Activated T-cell treated with anti-CD3 and anti-CD28 coated beads, Interleukin-2, amount 50 U/mL, for 72 hours (primary cell): ENCODE data around the gene DEPP1. TPM values are rescaled to one million over a fixed set of nuclear protein-coding genes. Genes with fewer than 3 reads are reported as not detected.

ENCODE experiments used
- ATAC-seq, 2 donors: fragments of 150-1000 bp; cut with Tn5 transposase; replicated peaks in 1 of 2; 2 replicates each; pipeline ENCODE4 v1.10.0; 2021; ENCODE audit warnings: moderate library complexity in 2 of 2, mild to moderate bottlenecking in 1 of 2
- DNase-seq, 2 donors: peaks; one replicate each; pipeline ENCODE4 v3.0.0; 2021 to 2022; ENCODE audit warnings: mixed read lengths in 1 of 2
- H3K27ac Mint-ChIP-seq: one replicate; pipeline ENCODE4 v1.8.0; 2022; ENCODE audit warnings: mild to moderate bottlenecking, moderate library complexity, mixed read lengths
- H3K27me3 Mint-ChIP-seq: one replicate; pipeline ENCODE4 v1.8.0; 2022; ENCODE audit warnings: low read depth, mixed read lengths
- H3K36me3 Mint-ChIP-seq, 2 donors: one replicate each; pipeline ENCODE4 v1.8.0; 2022; ENCODE audit warnings: mixed read lengths in 2 of 2, mild to moderate bottlenecking in 1 of 2; ENCODE audit not compliant: insufficient read depth in 2 of 2
- H3K4me1 Mint-ChIP-seq: one replicate; pipeline ENCODE4 v1.8.0; 2022; ENCODE audit warnings: low read depth, mixed read lengths
- H3K4me3 Mint-ChIP-seq, 2 donors: one replicate each; pipeline ENCODE4 v1.8.0; 2022; ENCODE audit warnings: mild to moderate bottlenecking in 2 of 2, mixed read lengths in 2 of 2, moderate library complexity in 2 of 2
- H3K9me3 Mint-ChIP-seq, 2 donors: one replicate each; pipeline ENCODE4 v1.8.0; 2022; ENCODE audit warnings: mixed read lengths in 2 of 2
- total RNA-seq, 2 donors: library from RNA; stranded (reverse); gene quantifications; one replicate each; pipeline ENCODE4 v1.2.3, GENCODE V29; 2022

DEPP1 gene
- total RNA-seq, 2 donors from 2014 or later = 0.23 to 1.4 TPM

GRCh38 chr10:44990965-44991364 is 12.4 kb upstream of the DEPP1 start:
- DNase-seq (no peak), ATAC-seq (no peak)
- Mint-ChIP-seq H3K27ac (no peak overlapping the region), H3K27me3 (peaks cover 6% of the 10 kb centered on the region), H3K36me3 (no peaks in the 10 kb centered on the region), H3K9me3 (no peaks in the 10 kb centered on the region), H3K4me3 (no peak overlapping the region), H3K4me1 (peaks cover 13% of the 10 kb centered on the region)

DNA sequence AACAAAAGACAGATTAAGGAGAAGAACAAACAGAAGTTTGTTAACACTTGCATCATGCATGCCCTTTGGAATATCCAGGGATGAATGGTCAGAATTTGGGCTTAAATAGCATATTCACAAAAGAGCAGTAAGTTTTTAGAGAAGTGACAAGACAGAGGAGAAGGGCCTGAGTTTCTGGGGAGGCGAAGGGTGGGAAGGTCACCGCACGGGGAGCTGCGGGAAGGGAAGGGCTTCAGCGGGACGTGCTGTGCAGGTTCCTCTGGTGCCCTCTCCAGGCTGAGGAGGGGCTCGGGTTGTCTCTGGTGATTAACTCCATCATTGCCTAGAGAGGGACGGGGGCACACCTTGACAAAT is 11.7 kb upstream of the DEPP1 start:
- Mint-ChIP-seq H3K36me3 (no peaks in the 10 kb centered on the region), H3K27me3 (peaks cover 6% of the 10 kb centered on the region), H3K4me3 (no peak overlapping the region), H3K4me1 (peaks cover 7% of the 10 kb centered on the region), H3K9me3 (no peaks in the 10 kb centered on the region), H3K27ac (no peak overlapping the region)
- DNase-seq (no peak), ATAC-seq (no peak)

GRCh38 chr10:44989597-44990301 is 11.1 kb upstream of the DEPP1 start:
- Mint-ChIP-seq H3K4me1 (peaks cover 1% of the 10 kb centered on the region), H3K9me3 (no peaks in the 10 kb centered on the region), H3K27ac (no peak overlapping the region), H3K27me3 (peaks cover 6% of the 10 kb centered on the region), H3K4me3 (no peak overlapping the region), H3K36me3 (no peaks in the 10 kb centered on the region)
- no peak for DNase-seq
- no peak for ATAC-seq

DNA sequence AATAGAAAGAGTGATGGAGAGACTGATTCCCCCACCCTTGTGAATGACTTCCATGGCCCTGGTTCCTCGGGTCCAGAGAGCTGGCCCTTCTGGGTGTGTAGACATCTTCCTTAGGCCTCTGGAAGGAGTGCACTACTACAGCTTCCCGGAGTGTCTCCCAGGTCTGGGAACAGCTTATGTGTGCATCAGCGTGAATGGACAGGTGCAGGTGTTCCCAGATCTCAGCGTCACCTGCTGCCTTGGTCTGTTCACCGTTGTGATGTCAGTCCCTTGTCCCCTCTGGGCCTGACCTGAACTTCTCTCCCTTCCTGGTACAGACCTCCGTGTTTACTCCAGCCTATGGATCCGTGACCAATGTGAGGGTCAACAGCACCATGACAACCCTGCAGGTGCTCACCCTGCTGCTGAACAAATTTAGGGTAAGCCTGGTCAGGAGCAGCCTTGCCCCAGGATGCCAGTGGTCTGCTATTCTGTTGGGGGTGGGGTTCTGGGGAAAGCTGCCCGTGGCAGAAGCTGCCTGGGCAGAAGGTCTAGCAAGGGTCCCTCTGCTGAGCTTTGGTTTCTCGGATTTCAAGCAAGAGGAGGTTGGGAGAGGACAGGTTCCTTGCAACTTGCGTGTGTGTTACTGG is 10.5 kb upstream of the DEPP1 start:
- DNase-seq (no peak), ATAC-seq (no peak)
- Mint-ChIP-seq H3K4me3 (no peak overlapping the region), H3K36me3 (no peaks in the 10 kb centered on the region), H3K4me1 (no peaks in the 10 kb centered on the region), H3K27me3 (peaks cover 6% of the 10 kb centered on the region), H3K9me3 (no peaks in the 10 kb centered on the region), H3K27ac (no peak overlapping the region)

DNA sequence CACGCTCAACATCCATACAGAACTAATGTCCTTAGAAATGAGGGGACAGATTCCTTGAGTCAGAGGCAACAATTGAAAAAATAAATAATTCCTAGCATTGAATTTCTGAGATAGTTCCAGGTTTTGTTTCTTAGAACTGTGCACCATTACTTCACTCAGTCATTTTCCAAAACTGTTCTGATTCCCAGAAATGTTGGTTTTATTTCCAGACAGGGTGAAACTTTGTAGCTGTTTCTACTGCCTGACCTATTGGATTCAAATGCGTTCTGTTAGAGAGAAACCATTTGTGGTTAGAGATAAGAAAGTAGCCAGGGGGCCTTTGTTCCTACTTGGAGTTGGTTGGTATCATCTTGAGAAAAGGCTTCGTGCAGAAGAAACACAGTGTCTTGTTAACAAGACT is 8.1 kb upstream of the DEPP1 start:
- Mint-ChIP-seq H3K36me3 (no peaks in the 10 kb centered on the region), H3K27ac (no peak overlapping the region), H3K27me3 (peaks cover 6% of the 10 kb centered on the region), H3K4me3 (no peak overlapping the region), H3K4me1 (no peaks in the 10 kb centered on the region), H3K9me3 (no peaks in the 10 kb centered on the region)
- DNase-seq (no peak), ATAC-seq (no peak)

DNA sequence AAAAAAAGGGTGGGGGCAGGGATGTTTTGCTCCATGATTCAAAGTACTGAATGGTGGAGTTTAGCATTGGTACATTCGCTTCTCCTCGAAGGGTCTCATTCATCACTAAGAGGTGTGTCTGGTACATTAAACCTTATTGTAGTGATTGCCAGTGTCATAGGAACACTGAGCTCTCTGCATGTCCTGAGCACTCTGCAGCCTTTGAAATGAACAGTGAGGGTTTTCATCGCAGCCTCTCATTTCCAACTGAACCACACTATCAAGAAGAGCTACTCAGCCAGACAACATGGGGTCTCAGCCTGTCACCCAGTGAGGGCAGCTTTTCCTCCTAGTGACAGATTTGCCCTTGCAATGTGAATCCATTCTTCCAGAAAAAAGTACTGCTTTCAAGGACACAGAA is 7.6 kb upstream of the DEPP1 start:
- no peak for DNase-seq
- Mint-ChIP-seq H3K27me3 (peaks cover 6% of the 10 kb centered on the region), H3K36me3 (no peaks in the 10 kb centered on the region)

DNA sequence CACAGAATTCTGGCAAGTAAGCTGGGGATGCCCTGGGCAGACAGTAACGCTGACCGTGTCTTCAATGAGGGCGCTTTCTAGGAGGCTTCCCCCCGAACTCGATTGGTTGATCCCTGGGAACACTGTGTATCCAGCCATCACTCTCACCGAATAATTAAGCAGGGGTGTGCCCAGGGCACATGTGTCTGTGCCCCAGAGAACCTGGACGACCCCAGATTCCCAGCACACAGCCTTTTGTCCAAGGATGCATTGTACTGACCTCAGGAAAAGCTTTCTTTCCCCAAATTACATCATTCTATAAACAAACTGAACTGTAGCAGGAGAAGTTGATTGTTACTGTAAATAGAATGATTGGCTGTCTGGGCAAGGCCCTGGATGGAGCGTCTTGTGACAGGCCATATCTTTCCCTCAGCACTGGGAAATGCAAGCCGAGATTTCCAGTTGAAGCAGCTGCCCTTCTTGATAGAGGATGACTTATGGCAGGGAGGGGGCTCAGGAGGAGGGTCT is 6.6 kb upstream of the DEPP1 start:
- Mint-ChIP-seq H3K27ac (no peak overlapping the region), H3K4me3 (no peak overlapping the region)
- ATAC-seq = no peak

More for the DNA sequence above, 7.6 kb upstream of the DEPP1 start:
- H3K9me3 Mint-ChIP-seq = no peaks in the 10 kb centered on the region
- H3K4me3 Mint-ChIP-seq = no peak overlapping the region
- ATAC-seq = no peak
- no peaks in the 10 kb centered on the region for H3K4me1 Mint-ChIP-seq
- no peak overlapping the region for H3K27ac Mint-ChIP-seq

DNA sequence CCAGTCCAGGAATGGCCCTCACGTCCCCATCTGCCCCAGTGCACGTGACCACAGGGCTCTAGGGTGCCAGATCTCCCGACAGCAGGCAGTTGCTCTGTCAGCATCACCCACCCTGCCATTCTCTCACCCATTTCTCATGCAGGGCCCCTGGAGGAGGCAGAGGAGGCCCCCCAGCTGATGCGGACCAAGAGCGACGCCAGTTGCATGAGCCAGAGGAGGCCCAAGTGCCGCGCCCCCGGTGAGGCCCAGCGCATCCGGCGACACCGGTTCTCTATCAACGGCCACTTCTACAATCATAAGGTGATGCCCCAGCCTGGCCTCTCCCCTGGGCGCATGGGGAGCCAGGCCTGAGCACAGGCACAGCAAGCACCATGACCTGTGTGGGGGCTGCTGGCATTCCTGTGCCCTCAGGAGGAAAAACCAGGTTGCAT is 6.1 kb upstream of the DEPP1 start:
- no peaks in the 10 kb centered on the region for H3K36me3 Mint-ChIP-seq
- no peaks in the 10 kb centered on the region for H3K27me3 Mint-ChIP-seq
- no peak overlapping the region for H3K4me3 Mint-ChIP-seq
- H3K27ac Mint-ChIP-seq = no peak overlapping the region
- no peak for ATAC-seq
- no peaks in the 10 kb centered on the region for H3K4me1 Mint-ChIP-seq
- no peak for DNase-seq
- H3K9me3 Mint-ChIP-seq = no peaks in the 10 kb centered on the region

More for the DNA sequence above, 6.6 kb upstream of the DEPP1 start:
- no peak for DNase-seq
- Mint-ChIP-seq H3K4me1 (no peaks in the 10 kb centered on the region), H3K36me3 (no peaks in the 10 kb centered on the region), H3K9me3 (no peaks in the 10 kb centered on the region), H3K27me3 (peaks cover 3% of the 10 kb centered on the region)

DNA sequence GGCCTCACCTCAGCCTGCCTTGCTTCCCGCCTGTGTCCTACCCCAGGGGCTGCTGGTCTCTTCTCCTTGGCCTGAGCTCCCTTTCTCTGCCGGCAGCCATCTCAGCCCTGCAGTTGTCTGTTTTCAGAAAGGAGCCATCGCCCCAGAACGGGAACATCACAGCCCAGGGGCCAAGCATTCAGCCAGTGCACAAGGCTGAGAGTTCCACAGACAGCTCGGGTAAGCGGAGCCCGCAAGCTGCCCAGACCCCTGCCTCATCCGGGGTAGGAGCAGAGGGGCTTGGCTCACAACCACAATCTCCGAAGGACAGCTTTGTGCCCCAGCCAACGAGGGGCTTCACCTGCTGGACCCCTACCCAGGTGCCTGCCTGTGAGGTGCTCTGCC is 5.3 kb upstream of the DEPP1 start:
- no peaks in the 10 kb centered on the region for H3K27me3 Mint-ChIP-seq
- ATAC-seq (no peak), DNase-seq (no peak)
- H3K36me3 Mint-ChIP-seq = no peaks in the 10 kb centered on the region
- H3K9me3 Mint-ChIP-seq = no peaks in the 10 kb centered on the region
- H3K4me1 Mint-ChIP-seq = peaks cover 7% of the 10 kb centered on the region
- no peak overlapping the region for H3K27ac Mint-ChIP-seq
- no peak overlapping the region for H3K4me3 Mint-ChIP-seq

- no peak for ATAC-seq
- DNase-seq = no peak
- H3K36me3 Mint-ChIP-seq = no peaks in the 10 kb centered on the region
- H3K27me3 Mint-ChIP-seq = no peaks in the 10 kb centered on the region
- H3K4me1 Mint-ChIP-seq = peaks cover 8% of the 10 kb centered on the region
- H3K4me3 Mint-ChIP-seq = no peak overlapping the region
- no peaks in the 10 kb centered on the region for H3K9me3 Mint-ChIP-seq
- no peak overlapping the region for H3K27ac Mint-ChIP-seq
Observed at GRCh38 chr10:44983066-44983894, 4.7 kb upstream of the DEPP1 start.

- Mint-ChIP-seq H3K4me3 (no peak overlapping the region), H3K27ac (no peak overlapping the region), H3K4me1 (peaks cover 8% of the 10 kb centered on the region), H3K27me3 (no peaks in the 10 kb centered on the region), H3K9me3 (no peaks in the 10 kb centered on the region), H3K36me3 (no peaks in the 10 kb centered on the region)
- no peak for ATAC-seq
- no peak for DNase-seq
Observed at GRCh38 chr10:44982496-44982895, 3.9 kb upstream of the DEPP1 start.

DNA sequence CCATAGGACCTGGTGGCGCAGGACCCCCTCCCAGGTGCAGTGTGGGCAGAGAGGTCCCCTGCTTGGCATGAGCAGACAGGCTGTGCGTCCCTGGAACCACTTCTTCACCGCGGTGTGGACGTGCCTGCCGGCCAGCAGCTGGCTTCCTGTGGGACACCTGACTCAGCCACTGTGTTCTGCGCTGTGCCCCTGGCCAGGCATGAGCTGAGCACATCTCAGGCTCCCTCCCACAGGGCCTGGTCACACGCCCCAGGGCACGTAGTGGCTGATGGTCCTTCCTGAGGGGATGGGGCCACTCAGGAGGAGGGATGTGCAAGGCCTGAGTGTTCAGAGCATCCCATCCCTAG is 3.5 kb upstream of the DEPP1 start:
- H3K4me3 Mint-ChIP-seq = no peak overlapping the region
- H3K9me3 Mint-ChIP-seq = no peaks in the 10 kb centered on the region
- no peak overlapping the region for H3K27ac Mint-ChIP-seq
- ATAC-seq (no peak), DNase-seq (no peak)
- H3K36me3 Mint-ChIP-seq = no peaks in the 10 kb centered on the region
- H3K4me1 Mint-ChIP-seq = peaks cover 8% of the 10 kb centered on the region
- no peaks in the 10 kb centered on the region for H3K27me3 Mint-ChIP-seq
